ENCODE data around the gene RAET1G. TPM values are rescaled to one million over a fixed set of nuclear protein-coding genes. Genes with fewer than 3 reads are reported as not detected.

Gene RAET1G
- total and polyA plus RNA-seq, 2 of the 13 experiments (the other 11 are each of a cell fraction or from before 2014, with no cell fraction given), result not detected

GRCh38 chr6:149933461-149933860 lies 10.5 kb upstream of the RAET1G start:
- in situ Hi-C loops (cut with HindIII; ENCODE audit: extremely low pct_ligation_motif_present, low pct_unique_long_range_greater_than_20kb), result loop anchor here (5.0 to 10.0 kb wide), 2 partner anchors 94 to 881 kb away; partner anchors contain the start of gene RAET1L
- Histone ChIP-seq H2AFZ (ENCODE audit: low read length) (no peak overlapping the region), H3K9me3 (ENCODE audit: low read length) (no peaks in the 10 kb centered on the region), H3K4me2 (ENCODE audit: low read depth, low read length) (no peak overlapping the region), H3K79me2 (ENCODE audit: insufficient read depth, low read length) (no peaks in the 10 kb centered on the region), H3K4me3 (replicated peaks in 1 of 3; ENCODE audit: insufficient read depth in 1 of 3, low read depth in 2 of 3, low read length in 3 of 3) (no peak overlapping the region), H3K36me3 (replicated peaks in 1 of 2; ENCODE audit: control insufficient read depth in 1 of 2, insufficient read depth in 2 of 2, low read length in 2 of 2) (no peaks in the 10 kb centered on the region), H3K27ac (ENCODE audit: extremely low read length, insufficient read depth, low read length) (no peak overlapping the region), H3K4me1 (ENCODE audit: insufficient read depth, low read length) (peaks cover 4% of the 10 kb centered on the region), H3K27me3 (ENCODE audit: control insufficient read depth in 1 of 2, insufficient read depth in 2 of 2, low read length in 2 of 2) (peaks cover 7 to 57% of the 10 kb centered on the region in 2 experiments), H3K9ac (ENCODE audit: insufficient read depth, low read depth, low read length) (no peak overlapping the region), H4K20me1 (ENCODE audit: insufficient read depth, low read length) (no peaks in the 10 kb centered on the region)
- ATAC-seq (no peak), FAIRE-seq (no peak), DNase-seq (ENCODE audit: low spot score) (no peak)
- CTCF ChIA-PET (ENCODE audit: low intra/inter-chr PET ratio, low total read pairs), result interaction anchor here (0.7 to 4.1 kb wide), 3 partner anchors 73 to 882 kb away, joined by 3 to 64 read pairs (median 4); no protein-coding TSS in a partner anchor
- 2% methylated on average over 3 of the region's 3 CpGs for WGBS (ENCODE audit: low lambda C conversion rate)
- no TSS peak for BruUV-seq (replicated peaks)
- POLR2A ChIA-PET, result no interaction called here
- intact Hi-C loops (cut with micrococcal nuclease; ENCODE audit: unreplicated experiment), result loop anchor here (10.0 kb wide), 1 partner anchor 881 kb away; no protein-coding TSS in a partner anchor
- TF ChIP-seq NR2C2 (CRISPR knock-in tag; IDR thresholded peaks at IDR 0.05; ENCODE audit: borderline replicate concordance) (no peak), BRF2 (CRISPR knock-in tag; IDR thresholded peaks at IDR 0.05) (no peak), ZFX (CRISPR knock-in tag; IDR thresholded peaks at IDR 0.05; ENCODE audit: low read depth) (no peak), PRDM15 (CRISPR knock-in tag; IDR thresholded peaks at IDR 0.05) (no peak), ARNTL (CRISPR knock-in tag; IDR thresholded peaks at IDR 0.05) (no peak), FOXC1 (CRISPR knock-in tag; IDR thresholded peaks at IDR 0.05; ENCODE audit: borderline replicate concordance) (no peak), PAX8 (CRISPR knock-in tag; IDR thresholded peaks at IDR 0.05; ENCODE audit: borderline replicate concordance) (no peak), ZNF337 (CRISPR knock-in tag; IDR thresholded peaks at IDR 0.05; ENCODE audit: borderline replicate concordance, low read depth) (no peak), DNMT1 (CRISPR knock-in tag; IDR thresholded peaks at IDR 0.05) (no peak), BCL6 (CRISPR knock-in tag; IDR thresholded peaks at IDR 0.05) (no peak), ZBTB10 (CRISPR knock-in tag; IDR thresholded peaks at IDR 0.05; ENCODE audit: borderline replicate concordance) (no peak), DBP (CRISPR knock-in tag; IDR thresholded peaks at IDR 0.05; ENCODE audit: not compliant biosample characterization) (no peak), SATB2 (CRISPR knock-in tag; IDR thresholded peaks at IDR 0.05) (no peak), IKZF4 (CRISPR knock-in tag; IDR thresholded peaks at IDR 0.05; ENCODE audit: borderline replicate concordance, low read depth, not compliant biosample characterization) (no peak)
